ENCODE measurements around the gene ATG16L2.
"Not testable (repeated sequence)": the region's sequence is repeated elsewhere in the genome, so short reads cannot be mapped to it uniquely, and the experiment has no call there.

Gene ATG16L2

DNA sequence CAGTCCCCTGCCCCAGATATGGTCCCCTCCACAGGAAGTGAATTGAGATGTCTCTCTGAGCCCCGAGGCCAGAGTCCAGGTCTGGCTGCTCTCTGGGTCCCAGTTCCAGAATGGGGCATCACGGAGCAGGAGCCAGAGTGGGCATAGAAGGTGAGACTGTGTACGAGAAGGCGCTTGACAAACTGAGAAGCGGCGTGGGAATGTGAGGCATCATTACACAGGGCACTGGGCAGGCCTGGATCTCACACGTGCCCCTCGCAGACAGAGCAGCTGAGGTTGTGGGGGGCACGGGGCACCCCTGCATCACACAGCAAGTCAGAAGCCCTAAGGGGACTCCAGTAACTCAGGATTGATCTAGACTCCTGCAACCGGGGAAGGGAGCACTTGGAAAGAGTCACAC lies 29.5 kb upstream of the ATG16L2 start:
- TF ChIP-seq, protein P1, sequence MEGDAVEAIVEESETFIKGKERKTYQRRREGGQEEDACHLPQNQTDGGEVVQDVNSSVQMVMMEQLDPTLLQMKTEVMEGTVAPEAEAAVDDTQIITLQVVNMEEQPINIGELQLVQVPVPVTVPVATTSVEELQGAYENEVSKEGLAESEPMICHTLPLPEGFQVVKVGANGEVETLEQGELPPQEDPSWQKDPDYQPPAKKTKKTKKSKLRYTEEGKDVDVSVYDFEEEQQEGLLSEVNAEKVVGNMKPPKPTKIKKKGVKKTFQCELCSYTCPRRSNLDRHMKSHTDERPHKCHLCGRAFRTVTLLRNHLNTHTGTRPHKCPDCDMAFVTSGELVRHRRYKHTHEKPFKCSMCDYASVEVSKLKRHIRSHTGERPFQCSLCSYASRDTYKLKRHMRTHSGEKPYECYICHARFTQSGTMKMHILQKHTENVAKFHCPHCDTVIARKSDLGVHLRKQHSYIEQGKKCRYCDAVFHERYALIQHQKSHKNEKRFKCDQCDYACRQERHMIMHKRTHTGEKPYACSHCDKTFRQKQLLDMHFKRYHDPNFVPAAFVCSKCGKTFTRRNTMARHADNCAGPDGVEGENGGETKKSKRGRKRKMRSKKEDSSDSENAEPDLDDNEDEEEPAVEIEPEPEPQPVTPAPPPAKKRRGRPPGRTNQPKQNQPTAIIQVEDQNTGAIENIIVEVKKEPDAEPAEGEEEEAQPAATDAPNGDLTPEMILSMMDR (IDR thresholded peaks at IDR 0.05; ENCODE audit: insufficient read depth, missing control alignments): no peak
- peak; percentile 7 for DNase-seq (ENCODE audit: insufficient read length, low spot score)
- no peak for FAIRE-seq

DNA sequence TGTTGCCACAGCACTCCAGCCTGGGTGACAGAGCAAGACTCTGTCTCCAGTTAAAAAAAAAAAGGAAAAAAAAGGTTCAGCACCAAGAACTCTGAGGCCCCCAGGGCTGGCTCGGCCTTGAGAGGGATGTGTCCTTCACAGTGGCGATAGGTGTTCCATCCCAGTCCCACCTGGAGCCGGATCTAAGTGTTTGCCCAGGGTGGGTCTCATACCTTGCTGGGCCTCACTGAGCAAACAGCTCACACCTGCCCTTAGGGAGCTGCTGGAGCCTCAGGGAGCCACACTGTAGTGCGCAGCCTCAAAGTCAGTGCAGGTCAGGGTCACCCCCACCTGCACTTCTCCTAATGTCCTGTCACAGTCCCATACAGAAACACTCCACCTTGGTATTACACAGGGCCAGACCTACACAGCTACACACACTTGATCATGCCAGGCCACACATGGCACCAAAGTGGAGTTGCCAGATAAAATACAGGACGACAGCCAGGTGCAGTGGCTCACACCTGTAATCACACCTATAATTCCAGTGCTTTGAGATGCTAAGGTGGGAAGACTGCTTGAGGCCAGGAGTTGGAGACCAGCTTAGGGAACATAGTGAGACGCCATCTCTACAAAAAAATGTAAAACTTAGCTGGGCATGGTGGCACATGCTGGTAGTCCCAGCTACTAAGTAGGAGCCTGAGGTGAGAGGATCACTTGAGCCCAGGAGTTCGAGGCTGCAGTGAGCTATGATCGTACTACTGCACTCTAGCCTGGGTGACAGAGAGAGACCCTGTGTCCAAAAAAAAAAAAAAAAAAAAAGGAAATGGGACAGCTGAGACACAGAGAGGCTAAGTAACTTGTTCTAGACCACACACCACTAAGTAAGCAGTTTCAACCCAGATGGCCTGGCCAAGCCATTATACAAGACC lies 27.7 kb upstream of the ATG16L2 start:
- peak; percentile 10 for DNase-seq (ENCODE audit: insufficient read length, low spot score)
- TF ChIP-seq, protein P1 (IDR thresholded peaks at IDR 0.05; ENCODE audit: insufficient read depth, missing control alignments): no peak
- FAIRE-seq: no peak

DNA sequence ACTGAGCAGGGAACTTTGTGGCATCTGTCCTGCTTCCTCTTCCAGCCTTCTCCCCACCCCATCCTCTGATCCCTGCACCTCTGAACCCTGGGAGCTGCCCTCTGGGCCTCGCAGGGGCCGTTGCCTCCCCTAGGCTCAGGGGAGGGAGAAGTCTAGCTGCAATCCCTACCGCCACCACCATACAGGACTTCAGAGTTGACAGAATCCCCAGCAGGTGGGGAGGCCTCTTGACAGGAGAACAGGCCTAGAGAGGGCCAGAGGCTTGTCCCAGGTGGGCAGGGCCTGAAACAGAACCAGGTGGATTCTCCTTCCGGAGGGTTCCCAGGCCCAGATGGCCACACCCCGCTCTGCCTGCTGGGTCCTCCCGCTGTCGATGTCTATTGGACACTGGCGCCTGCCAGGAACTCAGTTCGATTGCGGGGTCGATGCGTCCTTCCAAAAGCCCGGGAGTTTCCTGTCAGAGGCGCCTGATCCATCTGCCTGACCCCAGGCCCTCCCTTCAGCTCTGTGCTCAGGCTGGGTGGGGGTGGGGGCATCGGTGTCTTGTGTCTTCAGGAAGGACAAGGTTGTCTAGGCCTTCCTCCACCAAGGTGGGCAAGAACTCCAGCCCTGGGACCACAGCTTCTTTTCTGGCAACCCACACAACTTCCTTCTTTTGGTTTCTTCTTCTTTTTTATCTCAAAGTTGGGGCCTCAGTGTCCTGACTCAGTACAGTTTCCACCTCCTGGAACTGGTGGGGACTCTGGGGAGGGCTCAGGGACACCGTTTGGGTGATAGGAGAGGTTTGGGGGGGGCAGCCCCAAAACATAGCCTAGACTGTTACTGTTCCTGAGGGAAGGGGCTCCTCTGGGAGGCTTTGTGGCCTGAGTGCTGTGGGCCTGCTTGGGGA lies 26.8 kb upstream of the ATG16L2 start:
- DNase-seq (ENCODE audit: insufficient read length, low spot score) (peak; percentile 10), FAIRE-seq (no peak)
- TF ChIP-seq, protein P1 (IDR thresholded peaks at IDR 0.05; ENCODE audit: insufficient read depth, missing control alignments): no peak

DNA sequence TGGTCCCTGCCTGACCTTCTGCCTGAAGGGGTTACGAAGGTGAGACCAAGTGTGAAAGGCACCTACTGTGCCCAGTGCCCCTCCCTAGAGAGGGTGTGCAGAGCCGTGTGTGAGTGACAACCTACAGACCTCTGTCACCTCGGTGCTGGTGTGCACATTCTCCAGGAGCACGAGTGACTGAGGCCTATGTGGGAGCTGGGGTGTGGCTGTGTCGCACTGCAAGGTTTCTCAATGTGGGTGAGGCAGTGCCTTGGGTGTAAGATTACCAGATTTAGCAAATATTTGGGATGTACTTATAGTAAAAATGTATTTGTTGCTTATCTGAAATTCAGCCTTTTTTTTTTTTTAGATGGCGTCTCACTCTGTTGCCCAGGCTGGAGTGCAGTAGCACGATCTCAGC lies 26.0 kb upstream of the ATG16L2 start:
- peak; percentile 6 for DNase-seq (ENCODE audit: insufficient read length, low spot score)
- no peak for FAIRE-seq
- TF ChIP-seq, protein P1 (IDR thresholded peaks at IDR 0.05; ENCODE audit: insufficient read depth, missing control alignments): no peak

DNA sequence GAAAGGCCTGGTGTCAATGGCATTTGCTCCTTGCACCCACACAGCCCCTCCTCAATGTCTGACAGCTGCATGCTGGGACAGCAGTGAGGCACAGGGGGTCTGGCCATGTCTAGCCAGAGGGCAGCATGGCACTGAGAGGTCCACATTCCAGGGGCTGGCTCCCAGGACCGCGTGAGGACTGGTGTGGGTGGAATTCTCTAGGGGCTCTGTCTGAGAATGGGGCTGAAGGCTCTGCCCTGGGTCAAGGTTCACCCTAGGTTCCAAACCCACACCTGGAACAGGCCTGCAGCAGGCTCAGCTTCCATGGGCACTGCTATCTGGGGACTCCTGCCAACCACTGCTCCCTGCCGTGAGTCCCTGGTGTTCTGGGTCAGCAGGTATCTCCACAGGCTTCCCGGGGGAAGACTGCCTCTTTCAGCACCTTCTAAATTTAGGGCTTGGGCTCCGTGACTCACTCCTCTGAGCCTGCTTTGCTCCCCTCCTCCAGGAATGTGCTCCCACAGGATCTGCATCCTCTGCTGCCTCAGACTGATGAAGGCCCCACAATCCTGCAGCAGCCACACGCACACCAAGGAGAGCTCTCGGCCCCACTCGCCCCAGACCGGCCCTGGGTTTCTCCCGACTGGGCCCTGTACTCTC lies 24.6 kb upstream of the ATG16L2 start:
- TF ChIP-seq, protein P1 (IDR thresholded peaks at IDR 0.05; ENCODE audit: insufficient read depth, missing control alignments): no peak
- DNase-seq (ENCODE audit: insufficient read length, low spot score) (peak; percentile 12), FAIRE-seq (no peak)

DNA sequence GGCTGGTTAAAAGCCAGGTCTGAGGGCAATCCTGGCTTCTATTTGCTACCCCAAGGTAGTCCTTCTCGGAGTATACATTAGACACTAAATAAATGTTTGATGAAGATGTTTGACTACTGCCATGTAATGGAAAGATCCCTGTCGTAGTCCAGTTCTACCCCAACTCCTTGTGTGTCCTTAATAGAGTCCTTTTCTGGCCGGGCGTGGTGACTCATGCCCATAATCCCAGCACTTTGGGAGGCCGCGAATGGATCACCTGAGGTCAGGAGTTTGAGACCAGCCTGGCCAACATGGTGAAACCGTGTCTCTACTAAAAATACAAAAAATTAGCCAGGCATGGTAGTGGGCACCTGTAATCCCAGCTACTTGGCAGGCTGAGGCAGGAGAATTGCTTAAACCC lies 23.0 kb upstream of the ATG16L2 start:
- not testable (repeated sequence) for FAIRE-seq; DNase-seq (ENCODE audit: insufficient read length, low spot score)

DNA sequence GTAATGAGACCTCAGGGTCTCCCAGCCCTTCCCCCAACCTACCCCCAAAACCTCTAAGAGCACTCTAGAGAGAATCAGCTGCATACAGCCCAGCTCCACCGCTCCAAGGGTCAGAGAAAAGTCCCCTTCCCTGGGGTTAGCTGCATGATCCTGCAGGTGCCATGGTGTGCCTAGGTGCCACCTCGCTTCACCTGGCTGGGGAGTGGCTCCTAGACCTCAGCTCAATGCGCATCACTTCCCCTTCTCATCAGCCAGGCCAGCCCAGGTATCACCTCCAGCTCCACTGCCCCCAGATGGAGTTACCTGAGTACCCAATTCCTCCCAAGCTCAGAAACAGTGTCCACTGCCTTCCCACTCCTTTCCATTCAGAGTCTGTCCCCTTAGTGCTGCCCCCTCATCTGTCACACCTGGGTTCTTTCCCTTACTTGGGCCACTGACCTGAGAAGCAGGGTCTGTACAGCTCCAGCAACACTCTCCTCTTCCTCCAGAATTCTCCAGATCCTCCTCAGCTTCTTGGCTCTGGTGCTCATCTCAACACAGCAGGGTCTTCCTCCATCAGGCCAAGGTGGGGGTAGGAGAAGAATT lies 21.7 kb upstream of the ATG16L2 start:
- FAIRE-seq (no peak), DNase-seq (ENCODE audit: insufficient read length, low spot score) (peak; percentile 13)
- TF ChIP-seq, protein P1 (IDR thresholded peaks at IDR 0.05; ENCODE audit: insufficient read depth, missing control alignments): no peak
